RCC 7860 (cell line): ENCODE data around the gene EFNB2.
A peak's percentile ranks its signal among the peaks of the same experiment; 100 is the strongest.

Source experiments
- DNase-seq: peaks from one replicate; pipeline ENCODE4 v3.0.0-alpha.2; 2015; ENCODE audit warnings: low spot score
- FAIRE-seq: peaks from 2 replicates; lab custom pipeline; 2012; peaks lifted over from hg19 to GRCh38; lab: Jason Lieb, UNC

Gene EFNB2

DNA sequence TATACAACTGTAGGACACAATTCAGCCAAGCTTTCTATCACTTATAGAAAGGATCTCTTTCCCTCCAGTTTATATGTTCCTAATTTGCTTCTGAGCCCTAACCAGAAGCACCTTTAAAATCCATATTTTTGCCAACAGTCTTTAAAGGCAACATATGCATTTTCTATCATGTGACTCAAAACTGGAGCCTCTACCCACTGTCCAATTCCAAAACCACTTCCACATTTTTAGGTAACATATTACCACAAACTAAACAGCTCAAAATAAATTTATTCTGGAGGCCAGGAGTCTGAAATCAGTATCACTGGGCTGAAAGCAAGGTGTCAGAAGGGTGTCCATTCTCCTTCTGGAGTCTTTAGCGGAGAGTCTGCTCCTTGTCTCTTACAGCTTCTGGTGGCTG is 15.9 kb upstream of the EFNB2 start:
- DNase-seq (no peak), FAIRE-seq (no peak)

DNA sequence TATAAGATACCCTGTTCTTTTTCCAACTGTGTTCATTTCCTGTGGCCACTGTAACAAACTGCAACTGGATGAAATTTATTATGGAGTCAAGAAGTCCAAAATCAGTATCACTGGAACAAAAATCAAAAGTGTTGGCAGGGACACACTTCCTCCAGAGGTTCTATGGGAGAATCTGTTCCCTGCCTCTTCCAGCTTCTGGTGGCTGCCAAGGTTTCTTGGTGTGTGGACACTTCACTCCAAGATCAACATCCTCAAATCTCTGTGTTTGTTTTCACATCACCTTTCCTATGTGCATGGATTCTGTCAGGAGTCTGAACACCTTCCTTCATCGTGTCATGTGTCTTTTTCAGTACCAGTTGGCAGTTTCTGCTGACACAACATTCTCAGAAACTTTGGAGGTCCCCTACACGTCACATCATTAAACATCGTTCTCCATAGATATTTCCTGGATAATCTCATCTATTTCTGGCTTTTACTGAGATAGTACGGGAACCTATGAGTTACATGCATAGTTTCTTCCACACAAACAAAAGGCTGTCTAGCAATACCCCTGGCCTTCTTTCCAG is 15.2 kb upstream of the EFNB2 start:
- DNase-seq, result no peak
- no peak for FAIRE-seq

DNA sequence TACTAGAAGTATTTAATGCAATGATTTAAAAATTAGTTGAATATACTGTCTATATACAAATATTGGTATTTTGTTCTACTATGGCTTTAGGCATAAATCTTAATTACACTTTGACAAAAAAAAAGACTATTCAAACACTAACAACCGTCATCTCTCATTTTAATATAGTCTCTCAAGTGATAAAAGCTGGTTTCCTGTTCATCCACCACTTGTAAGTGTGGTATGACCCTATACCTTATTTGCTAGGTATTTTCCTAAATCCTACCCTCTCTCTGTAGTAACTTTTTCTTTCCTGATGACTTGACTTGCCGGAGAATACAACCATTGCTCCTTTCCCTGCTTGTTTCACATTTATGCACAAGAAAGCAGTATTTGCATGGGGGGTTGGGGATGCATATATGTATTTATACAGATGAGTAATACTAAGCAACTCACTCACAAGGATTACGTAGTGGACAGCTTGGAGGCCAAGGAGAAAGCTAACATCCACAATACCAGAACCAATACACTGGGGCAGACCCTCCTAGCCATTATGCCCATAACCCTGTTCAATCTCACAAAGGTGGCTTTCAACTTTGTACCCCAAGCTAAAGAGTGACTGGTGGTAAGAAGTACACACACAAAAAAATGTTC is 12.7 kb upstream of the EFNB2 start:
- FAIRE-seq (no peak), DNase-seq (no peak)

DNA sequence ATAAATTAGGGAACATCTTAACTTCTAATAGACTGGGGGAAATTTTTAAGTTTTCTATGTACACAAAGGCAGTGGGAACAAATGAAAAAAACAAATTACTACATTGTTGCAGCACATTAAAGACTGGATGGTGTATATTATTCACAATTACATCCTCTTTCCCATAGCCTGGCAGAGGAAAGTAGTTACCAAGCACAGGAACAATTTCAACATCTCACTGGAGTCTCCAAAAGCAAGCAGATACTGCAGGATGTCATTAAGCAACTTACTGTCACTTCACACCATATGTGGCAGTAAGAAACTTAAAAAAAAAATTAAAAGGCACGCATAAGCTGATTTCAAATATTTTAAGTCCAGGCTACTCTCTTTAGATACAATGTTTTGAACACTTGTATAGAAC is 6.4 kb upstream of the EFNB2 start:
- FAIRE-seq, result no peak
- no peak for DNase-seq

- no peak for FAIRE-seq
- no peak for DNase-seq
These were observed 5.2 kb upstream of the EFNB2 start for GRCh38 chr13:106540613-106541012.

- DNase-seq (no peak), FAIRE-seq (no peak)
These were observed 2.1 kb upstream of the EFNB2 start for GRCh38 chr13:106537521-106537920.

DNA sequence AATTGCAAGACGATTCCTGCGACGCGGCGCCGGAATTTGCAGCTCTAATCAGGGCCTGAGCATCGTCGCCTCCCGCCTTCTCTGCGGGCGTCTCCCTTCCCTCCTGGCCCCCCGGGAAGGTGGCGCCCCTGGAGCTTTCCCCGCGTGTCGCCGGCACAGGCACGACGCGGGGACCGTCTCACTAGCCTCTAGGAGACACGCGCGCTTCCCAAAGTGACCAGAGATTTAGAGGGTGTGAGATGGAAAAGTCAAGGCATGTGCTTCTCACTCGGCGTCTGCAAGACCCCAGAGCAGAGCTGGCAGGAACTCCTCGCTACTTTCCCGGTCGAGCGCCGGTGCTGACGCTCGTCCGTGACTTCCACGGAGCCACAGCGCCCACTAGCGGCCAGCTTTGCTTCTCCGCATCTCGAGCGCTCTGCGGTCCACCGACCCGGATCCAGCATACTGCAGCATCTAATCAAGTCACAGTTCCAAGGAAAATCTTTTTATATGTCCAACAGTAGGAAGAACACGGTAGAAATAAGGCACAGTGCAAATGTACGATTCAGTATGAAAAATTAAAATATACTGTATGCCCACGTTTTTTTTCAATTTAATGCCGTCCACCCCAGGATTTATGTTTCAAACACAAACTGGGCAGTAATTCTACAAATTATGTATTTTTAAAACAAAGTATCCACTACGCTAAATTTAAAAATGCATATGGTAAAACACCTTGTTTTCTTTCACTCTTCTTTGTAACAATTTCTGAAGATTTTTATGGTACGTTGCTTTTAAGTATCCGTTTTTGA is 977 bp upstream of the EFNB2 start:
- FAIRE-seq (no peak), DNase-seq (peak; percentile 58)

DNA sequence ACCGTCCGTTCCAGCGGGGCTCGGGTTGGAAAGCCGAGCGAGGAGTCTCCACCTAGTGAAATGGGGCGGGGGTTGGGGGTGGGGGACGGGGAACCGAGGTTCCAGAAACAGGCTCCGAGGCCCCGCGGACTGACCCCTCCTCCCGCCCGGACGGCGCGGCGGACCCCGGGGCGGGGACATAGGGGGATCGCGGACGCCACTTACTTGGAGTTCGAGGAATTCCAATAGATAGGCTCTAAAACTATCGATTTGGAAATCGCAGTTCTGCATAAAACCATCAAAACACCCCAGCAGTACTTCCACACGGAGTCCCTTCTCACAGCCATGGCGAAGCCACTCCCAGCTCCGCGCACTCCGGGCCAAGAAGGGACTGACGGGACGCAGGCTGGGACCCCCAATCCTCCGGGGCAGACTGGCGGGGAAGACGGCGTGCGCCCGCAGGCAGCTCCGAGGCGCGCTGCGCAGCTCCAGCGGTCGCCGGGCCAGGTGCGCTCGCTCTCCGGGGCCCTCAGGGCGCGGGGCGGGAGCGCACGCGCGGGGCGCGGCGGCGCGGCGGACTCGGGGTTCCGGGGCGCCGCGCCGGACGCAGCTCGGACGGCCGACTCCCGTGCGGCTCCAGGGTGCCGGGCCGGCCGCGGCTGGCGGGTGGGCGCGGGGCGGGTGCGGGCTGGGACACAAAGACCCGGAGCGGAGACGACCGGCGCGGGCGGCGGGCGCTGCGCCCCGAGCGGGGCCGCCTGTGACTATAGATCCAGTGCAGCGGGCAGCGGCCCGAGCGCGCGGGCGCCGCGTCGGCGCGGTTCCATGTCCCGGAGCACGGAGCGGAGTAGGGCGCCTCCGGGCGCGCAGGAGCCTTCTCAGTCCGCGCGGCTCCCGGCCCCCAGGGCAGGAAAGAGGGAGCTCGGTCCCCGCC is 567 bp downstream of the EFNB2 start:
- no peak for DNase-seq
- FAIRE-seq, result no peak

GRCh38 chr13:106533943-106534638 is 1.4 kb downstream of the EFNB2 start:
- DNase-seq (no peak), FAIRE-seq (no peak)

- FAIRE-seq (no peak), DNase-seq (peak; percentile 60)
These were observed 2.1 kb downstream of the EFNB2 start for GRCh38 chr13:106533101-106533942.

GRCh38 chr13:106532111-106532929 is 3.1 kb downstream of the EFNB2 start:
- FAIRE-seq (no peak), DNase-seq (no peak)

DNA sequence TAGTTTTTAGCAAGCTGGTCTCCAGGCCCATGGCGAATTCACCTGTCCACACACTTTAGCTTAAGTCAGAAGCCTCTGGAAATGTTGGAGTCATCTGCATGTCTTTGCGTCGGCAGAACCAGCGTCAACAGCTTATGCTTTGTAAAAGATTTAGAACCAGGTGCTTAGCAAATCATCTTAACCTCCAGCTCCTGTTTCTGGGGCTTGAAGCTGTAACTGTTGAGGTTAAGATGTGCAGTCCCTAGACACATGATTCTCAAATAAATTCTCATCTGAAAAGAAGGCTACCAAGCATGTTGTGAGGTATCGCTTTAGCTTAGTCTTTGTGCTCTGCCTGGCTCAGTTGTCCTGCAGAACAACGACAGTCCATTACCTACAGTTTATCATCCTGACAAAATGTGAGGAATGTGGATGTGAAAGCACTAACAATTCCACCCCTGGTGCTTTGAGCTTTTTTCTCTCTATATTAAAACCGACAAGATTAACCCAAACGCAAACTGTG is 4.4 kb downstream of the EFNB2 start:
- DNase-seq, result no peak
- FAIRE-seq, result no peak

DNA sequence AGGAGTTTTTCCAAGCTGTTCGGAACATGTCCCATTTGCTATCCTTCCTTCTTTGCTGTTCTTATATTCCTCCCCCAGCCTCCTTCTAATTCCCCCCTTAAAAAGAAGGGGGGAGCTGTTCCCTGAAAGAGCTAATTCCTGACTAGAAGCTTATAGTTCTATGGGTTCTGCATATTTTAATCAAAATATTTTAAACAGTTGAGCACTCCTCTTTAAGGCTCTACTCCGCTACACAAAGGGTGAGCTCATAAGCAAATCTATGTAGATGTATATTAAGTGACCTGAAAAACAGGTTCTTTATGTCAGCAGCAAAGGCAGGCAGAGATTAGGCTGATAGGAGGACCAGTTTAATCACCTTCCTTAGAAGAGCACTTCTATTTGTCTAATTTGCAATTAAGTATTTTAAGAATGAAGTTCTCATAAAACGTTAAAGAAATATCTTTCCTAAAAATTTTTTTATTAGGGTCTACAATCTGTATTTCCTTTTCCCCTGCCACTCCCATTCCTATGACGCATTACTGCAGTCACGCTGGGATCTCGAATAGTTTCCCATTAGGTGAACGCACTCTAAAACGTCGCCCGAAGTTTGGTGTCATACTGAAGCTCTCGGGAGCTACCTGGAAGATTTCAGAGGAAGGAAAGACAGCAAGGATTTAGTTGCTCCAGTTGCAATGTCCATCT is 5.2 kb downstream of the EFNB2 start:
- no peak for FAIRE-seq
- DNase-seq, result no peak

DNA sequence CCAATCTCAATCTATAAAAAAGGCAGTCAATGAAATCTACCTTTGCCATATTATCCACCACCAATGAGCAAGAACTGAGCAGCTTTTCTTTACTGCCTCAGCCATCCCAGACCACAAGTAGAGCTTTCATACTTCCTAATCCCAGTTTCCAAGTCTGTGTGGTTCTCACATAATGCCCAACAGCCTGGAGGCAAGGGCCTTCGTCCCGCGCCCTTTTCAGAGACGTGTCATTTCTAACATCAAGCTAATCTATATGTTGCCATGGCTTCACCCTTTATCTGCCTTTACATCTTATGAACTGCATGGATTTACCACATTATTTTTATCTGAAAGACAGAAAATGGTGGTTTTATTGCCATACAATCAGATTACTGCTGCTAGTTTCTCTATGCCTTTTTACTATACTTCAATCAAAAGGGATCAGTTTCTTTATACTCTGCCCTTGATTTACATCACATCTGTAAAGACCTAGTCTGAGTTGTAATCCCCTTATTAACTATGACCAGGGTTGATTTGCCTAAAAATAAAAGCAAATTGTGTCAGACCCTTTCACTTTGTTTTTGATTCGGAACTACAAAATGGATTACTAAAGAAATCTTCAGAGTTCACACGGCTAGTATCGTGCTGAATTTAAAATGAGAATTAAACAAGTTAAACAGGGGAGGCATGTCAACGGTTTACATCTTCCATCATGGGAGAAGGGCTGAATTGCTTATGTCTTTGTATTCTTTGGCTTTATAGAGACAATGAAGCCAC is 5.9 kb downstream of the EFNB2 start:
- DNase-seq (no peak), FAIRE-seq (no peak)

- DNase-seq (no peak), FAIRE-seq (no peak)
These were observed 6.6 kb downstream of the EFNB2 start for GRCh38 chr13:106528718-106529414.

- no peak for FAIRE-seq
- DNase-seq, result no peak
These were observed 7.6 kb downstream of the EFNB2 start for GRCh38 chr13:106527826-106528225.

- no peak for DNase-seq
- no peak for FAIRE-seq
These were observed 8.0 kb downstream of the EFNB2 start for GRCh38 chr13:106527445-106527801.
